IMR-90 (cell line): ENCODE data around the gene HFM1. TPM values are rescaled to one million over a fixed set of nuclear protein-coding genes. Genes with fewer than 3 reads are reported as not detected.
"Not testable (repeated sequence)": the region's sequence is repeated elsewhere in the genome, so short reads cannot be mapped to it uniquely, and the experiment has no call there.

Experiments
- ATAC-seq: fragments of 200-7000 bp; cut with Tn5 transposase; 2 replicates; pipeline ENCODE4 v1.9.1; 2020; ENCODE audit warnings: low read depth, mild to moderate bottlenecking, moderate library complexity
- BruUV-seq: library from RNA; stranded (reverse); fragments of 400-500 nt; replicated peaks from 2 replicates; lab custom pipeline; 2021; lab: Mats Ljungman, UMichigan
- CTCF ChIA-PET: fragments of 300-600 bp; formaldehyde crosslinking; extraction: SDS; loops from one replicate; lab custom pipeline; 2021; ENCODE audit warnings: antibody characterized with exemption; lab: Yijun Ruan, JAX
- POLR2A ChIA-PET: fragments of 300-600 bp; sonication (Branson Sonifier 250); formaldehyde crosslinking; loops from one replicate; lab custom pipeline; 2022; ENCODE audit warnings: antibody characterized with exemption; ENCODE audit not compliant: unreplicated experiment; lab: Charles Lee
- DNase-seq: peaks from one replicate; pipeline ENCODE4 v3.0.0; 2013
- H2AFZ ChIP-seq: replicated peaks from 2 replicates; pipeline ENCODE3; 2013; ENCODE audit warnings: low read length, mild to moderate bottlenecking; ENCODE audit not compliant: poor library complexity
- H2AK5ac ChIP-seq: 2 replicates; pipeline ENCODE4 v1.6.1; 2013; ENCODE audit warnings: low read depth, low read length, inconsistent platforms
- H2AK9ac ChIP-seq: replicated peaks from 2 replicates; pipeline ENCODE3; 2013; ENCODE audit warnings: mild to moderate bottlenecking, low read depth, low read length, moderate library complexity; ENCODE audit not compliant: poor library complexity
- H2BK120ac ChIP-seq: 2 replicates; pipeline ENCODE4 v1.6.1; 2013; ENCODE audit warnings: low read depth, low read length, inconsistent platforms
- H2BK15ac ChIP-seq: 3 replicates; pipeline ENCODE4 v1.6.1; 2013; ENCODE audit warnings: low read depth, low read length, inconsistent platforms
- H2BK20ac ChIP-seq: 2 replicates; pipeline ENCODE4 v1.6.1; 2013; ENCODE audit warnings: low read depth, mild to moderate bottlenecking, inconsistent platforms, low read length, moderate library complexity
- H2BK5ac ChIP-seq: 2 replicates; pipeline ENCODE4 v1.6.1; 2013; ENCODE audit warnings: mild to moderate bottlenecking, low read depth, low read length, inconsistent platforms; ENCODE audit not compliant: poor library complexity, severe bottlenecking
- H3K14ac ChIP-seq: replicated peaks from 2 replicates; pipeline ENCODE4 v1.6.1; 2013; ENCODE audit warnings: low read depth, low read length, inconsistent platforms
- H3K18ac ChIP-seq: 2 replicates; pipeline ENCODE4 v1.6.1; 2013; ENCODE audit warnings: low read depth, low read length, control low read depth
- H3K23ac ChIP-seq: 2 replicates; pipeline ENCODE4 v1.6.1; 2013; ENCODE audit warnings: low read depth, low read length, inconsistent platforms
- H3K27ac ChIP-seq: 2 replicates; pipeline ENCODE4 v1.5.1; 2013; ENCODE audit warnings: mild to moderate bottlenecking, control low read depth, low read length; ENCODE audit not compliant: insufficient read depth
- H3K27me3 ChIP-seq: 2 replicates; pipeline ENCODE4 v1.6.1; 2013; ENCODE audit warnings: low read length; ENCODE audit not compliant: control insufficient read depth, insufficient read depth
- H3K36me3 ChIP-seq: 2 replicates; pipeline ENCODE4 v1.6.1; 2013; ENCODE audit warnings: low read length, mixed read lengths; ENCODE audit not compliant: control insufficient read depth, insufficient read depth
- H3K4ac ChIP-seq: 2 replicates; pipeline ENCODE4 v1.6.1; 2013; ENCODE audit warnings: low read depth, low read length, inconsistent platforms
- H3K4me1 ChIP-seq: 2 replicates; pipeline ENCODE4 v1.6.1; 2013; ENCODE audit warnings: low read length, mixed read lengths; ENCODE audit not compliant: control insufficient read depth, insufficient read depth
- H3K4me2 ChIP-seq: 2 replicates; pipeline ENCODE4 v1.6.1; 2013; ENCODE audit warnings: low read depth, mild to moderate bottlenecking, control low read depth, low read length, moderate library complexity
- H3K4me3 ChIP-seq: 2 replicates; pipeline ENCODE4 v1.5.1; 2013; ENCODE audit warnings: low read depth, mild to moderate bottlenecking, control low read depth, low read length, moderate library complexity; ENCODE audit not compliant: insufficient read depth
- H3K56ac ChIP-seq: 2 replicates; pipeline ENCODE4 v1.6.1; 2013; ENCODE audit warnings: low read length, inconsistent platforms; ENCODE audit not compliant: insufficient read depth; ENCODE audit errors: extremely low read depth
- H3K79me1 ChIP-seq, 2 experiments: 2 replicates each; pipeline ENCODE4 v1.6.1; 2013; ENCODE audit warnings: low read length in 2 of 2, inconsistent platforms in 1 of 2, low read depth in 1 of 2
- H3K9ac ChIP-seq: 2 replicates; pipeline ENCODE4 v1.6.1; 2013; ENCODE audit warnings: low read depth, low read length, control low read depth
- H3K9me1 ChIP-seq: 2 replicates; pipeline ENCODE4 v1.6.1; 2013; ENCODE audit warnings: low read length, inconsistent platforms; ENCODE audit not compliant: insufficient read depth
- H3K9me3 ChIP-seq: 2 replicates; pipeline ENCODE4 v1.6.1; 2013; ENCODE audit warnings: low read length; ENCODE audit not compliant: control insufficient read depth, insufficient read depth
- H4K20me1 ChIP-seq: 2 replicates; pipeline ENCODE4 v1.6.1; 2013; ENCODE audit warnings: low read length, inconsistent platforms; ENCODE audit not compliant: insufficient read depth
- H4K5ac ChIP-seq: 2 replicates; pipeline ENCODE4 v1.6.1; 2013; ENCODE audit warnings: mild to moderate bottlenecking, low read depth, low read length, control low read depth
- H4K8ac ChIP-seq, 2 experiments: 2 replicates each; pipeline ENCODE4 v1.6.1; 2013; ENCODE audit warnings: low read depth in 2 of 2, low read length in 2 of 2, control low read depth in 1 of 2, inconsistent platforms in 1 of 2
- H4K91ac ChIP-seq: 2 replicates; pipeline ENCODE4 v1.6.1; 2013; ENCODE audit warnings: low read depth, low read length, inconsistent platforms; ENCODE audit not compliant: insufficient read depth
- WGBS, 2 experiments: methylation state at CpG; one replicate each; pipeline versions ENCODE4 v1.1.5 to v1.1.7; 2013; ENCODE audit warnings: missing lambda C conversion rate in 2 of 2; ENCODE audit not compliant: insufficient read length in 1 of 2; ENCODE audit errors: extremely low coverage in 2 of 2; 5-methylcytosine and 5-hydroxymethylcytosine counted together
- dilution Hi-C: fragments of 300-500 bp; cut with HindIII; formaldehyde crosslinking; loops from one replicate; pipeline ENCODE4 v1.14.3; 2018; ENCODE audit warnings: low sequenced_read_pairs; ENCODE audit not compliant: unreplicated experiment
- in situ Hi-C: fragments of 300-500 bp; cut with MboI; formaldehyde crosslinking; loops from 3 replicates; pipeline ENCODE4 v1.14.3; 2019; ENCODE audit warnings: low sequenced_read_pairs, inconsistent platforms, mixed read lengths
- intact Hi-C: fragments of 100-400 bp; cut with micrococcal nuclease; formaldehyde crosslinking; loops from 2 replicates; pipeline ENCODE4 v1.10.0; 2022
- polyA plus RNA-seq, 3 experiments: library from polyadenylated mRNA; depleted of rRNA; stranded (reverse); fragments of >200 nt; gene quantifications; 2 replicates each; pipeline ENCODE4 v1.2.3, GENCODE V29; 2012; ENCODE audit warnings: low replicate concordance in 1 of 3
- total RNA-seq: library from RNA; depleted of rRNA; stranded (reverse); fragments of >200 nt; gene quantifications from 2 replicates; pipeline ENCODE4 v1.2.3, GENCODE V29; 2012

Gene HFM1
- total and polyA plus RNA-seq, 2 of the 4 experiments (the other 2 are of a cell fraction): 0.15 to 0.18 TPM

- ATAC-seq, H3K4ac ChIP-seq, H3K27ac ChIP-seq, H2BK20ac ChIP-seq, H4K5ac ChIP-seq, H3K23ac ChIP-seq, H2BK5ac ChIP-seq, H4K8ac ChIP-seq, BruUV-seq, H2AK5ac ChIP-seq, H3K18ac ChIP-seq, H3K4me1 ChIP-seq, H2BK120ac ChIP-seq, H3K9ac ChIP-seq, H3K4me3 ChIP-seq, H3K27me3 ChIP-seq, intact Hi-C loops, H2BK15ac ChIP-seq, H4K91ac ChIP-seq, dilution Hi-C loops, CTCF ChIA-PET, H2AK9ac ChIP-seq, H3K9me3 ChIP-seq, H3K79me1 ChIP-seq, DNase-seq, in situ Hi-C loops, H3K56ac ChIP-seq, H3K14ac ChIP-seq, H3K36me3 ChIP-seq, H2AFZ ChIP-seq, H3K9me1 ChIP-seq, H3K4me2 ChIP-seq, POLR2A ChIA-PET, H4K20me1 ChIP-seq: not testable (repeated sequence)
- no CpG with 5 or more reads among the region's 4 CpGs for WGBS, 2 experiments
Observed at GRCh38 chr1:91422523-91422922, 17.9 kb upstream of the HFM1 start.
